Kidney (tissue), 14 donors: ENCODE results near the gene PLSCR3. TPM values are rescaled to one million over a fixed set of nuclear protein-coding genes. Genes with fewer than 3 reads are reported as not detected.

Source experiments
- DNase-seq, 5 donors: peaks; one replicate each; pipeline ENCODE4 v3.0.0-alpha.2; 2013 to 2020
- FAIRE-seq: peaks from 2 replicates; lab custom pipeline; 2012; peaks lifted over from hg19 to GRCh38; lab: Jason Lieb, UNC
- H3K27ac ChIP-seq, 2 donors: one replicate each; pipeline ENCODE4 v1.7.0; 2013; ENCODE audit warnings: low read depth in 2 of 2, low read length in 2 of 2, inconsistent platforms in 1 of 2
- H3K27me3 ChIP-seq: one replicate; pipeline ENCODE4 v1.7.1; 2013; ENCODE audit warnings: low read length, inconsistent platforms; ENCODE audit not compliant: control insufficient read depth, insufficient read depth
- H3K36me3 ChIP-seq, 3 donors: one replicate each; pipeline versions ENCODE4 v1.7.0 to v1.7.1; 2013; ENCODE audit warnings: low read length in 3 of 3, control low read depth in 1 of 3, inconsistent platforms in 1 of 3; ENCODE audit not compliant: insufficient read depth in 3 of 3, control insufficient read depth in 2 of 3
- H3K4me1 ChIP-seq, 3 donors: one replicate each; pipeline versions ENCODE4 v1.7.0 to v1.7.1; 2013; ENCODE audit warnings: low read length in 3 of 3, inconsistent platforms in 1 of 3, low read depth in 1 of 3; ENCODE audit not compliant: control insufficient read depth in 2 of 3, insufficient read depth in 2 of 3
- H3K4me3 ChIP-seq, 3 donors: one replicate each; pipeline versions ENCODE4 v1.7.0 to v1.8.1; 2013; ENCODE audit warnings: low read length in 3 of 3, control low read depth in 1 of 3, inconsistent platforms in 1 of 3
- H3K9ac ChIP-seq, 3 donors: one replicate each; pipeline versions ENCODE4 v1.7.0 to v1.7.1; 2013; ENCODE audit warnings: low read length in 3 of 3, control low read depth in 1 of 3, inconsistent platforms in 1 of 3
- H3K9me3 ChIP-seq, 3 donors: one replicate each; pipeline versions ENCODE4 v1.7.0 to v1.7.1; 2013; ENCODE audit warnings: low read length in 3 of 3, control low read depth in 1 of 3, inconsistent platforms in 1 of 3; ENCODE audit not compliant: control insufficient read depth in 2 of 3, insufficient read depth in 1 of 3
- intact Hi-C: fragments of 100-400 bp; cut with DNase I; formaldehyde crosslinking; loops from one replicate; pipeline ENCODE4 v1.11.1; 2022
- polyA plus RNA-seq: library from polyadenylated mRNA; stranded (reverse); fragments of 350-450 nt; fragmentation: Illumina TruSeq; extraction: RNeasy Lipid Tissue Mini Kit (QIAGEN cat#74804); gene quantifications from one replicate; pipeline ENCODE4 v1.2.3, GENCODE V29; 2014; ENCODE audit warnings: low read depth, low replicate concordance; ENCODE audit not compliant: insufficient read depth
- total RNA-seq: library from RNA; stranded (reverse); fragmentation: NEBNext Ultra II Directional; extraction: Animal tissue kit (Norgen Biotek cat#: 25700); gene quantifications from one replicate; pipeline ENCODE4 v1.2.1, GENCODE V29; 2021
- TF ChIP-seq, protein P1 (sequence below): IDR thresholded peaks from 3 replicates; pipeline ENCODE4 v1.5.1; 2012; ENCODE audit warnings: mild to moderate bottlenecking, moderate library complexity, borderline replicate concordance; ENCODE audit not compliant: insufficient read depth; ENCODE audit errors: extremely low read depth
- donor health status: control.
- donor health status: control.
- donor health status: control.
- donor health status: control.
- donor health status: control.
- donor health status: DM: yes; HTN: yes; CAD: no.
- donor health status: Normal renal cell carcinoma (clear cell type).

The PLSCR3 gene
- total and polyA plus RNA-seq, 2 donors from 2014 or later = 26.4 to 35.0 TPM

GRCh38 chr17:7411427-7411750 lies 17.1 kb upstream of the PLSCR3 start:
- FAIRE-seq (no peak), DNase-seq (no peak)
- no peaks in the 10 kb centered on the region for H3K36me3 ChIP-seq
- intact Hi-C loops = no loop called here
- H3K4me3 ChIP-seq = no peak overlapping the region
- no peaks in the 10 kb centered on the region for H3K4me1 ChIP-seq
- H3K9ac ChIP-seq = no peak overlapping the region
- TF ChIP-seq, protein P1, sequence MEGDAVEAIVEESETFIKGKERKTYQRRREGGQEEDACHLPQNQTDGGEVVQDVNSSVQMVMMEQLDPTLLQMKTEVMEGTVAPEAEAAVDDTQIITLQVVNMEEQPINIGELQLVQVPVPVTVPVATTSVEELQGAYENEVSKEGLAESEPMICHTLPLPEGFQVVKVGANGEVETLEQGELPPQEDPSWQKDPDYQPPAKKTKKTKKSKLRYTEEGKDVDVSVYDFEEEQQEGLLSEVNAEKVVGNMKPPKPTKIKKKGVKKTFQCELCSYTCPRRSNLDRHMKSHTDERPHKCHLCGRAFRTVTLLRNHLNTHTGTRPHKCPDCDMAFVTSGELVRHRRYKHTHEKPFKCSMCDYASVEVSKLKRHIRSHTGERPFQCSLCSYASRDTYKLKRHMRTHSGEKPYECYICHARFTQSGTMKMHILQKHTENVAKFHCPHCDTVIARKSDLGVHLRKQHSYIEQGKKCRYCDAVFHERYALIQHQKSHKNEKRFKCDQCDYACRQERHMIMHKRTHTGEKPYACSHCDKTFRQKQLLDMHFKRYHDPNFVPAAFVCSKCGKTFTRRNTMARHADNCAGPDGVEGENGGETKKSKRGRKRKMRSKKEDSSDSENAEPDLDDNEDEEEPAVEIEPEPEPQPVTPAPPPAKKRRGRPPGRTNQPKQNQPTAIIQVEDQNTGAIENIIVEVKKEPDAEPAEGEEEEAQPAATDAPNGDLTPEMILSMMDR = no peak
- H3K9me3 ChIP-seq = no peaks in the 10 kb centered on the region
- no peaks in the 10 kb centered on the region for H3K27me3 ChIP-seq
- no peak overlapping the region for H3K27ac ChIP-seq

- Histone ChIP-seq H3K4me3 (no peak overlapping the region), H3K27ac (no peak overlapping the region), H3K36me3 (no peaks in the 10 kb centered on the region), H3K27me3 (no peaks in the 10 kb centered on the region), H3K4me1 (no peaks in the 10 kb centered on the region), H3K9ac (no peak overlapping the region), H3K9me3 (no peaks in the 10 kb centered on the region)
- DNase-seq (no peak), FAIRE-seq (no peak)
- intact Hi-C loops = no loop called here
- TF ChIP-seq, protein P1 = no peak
Observed at GRCh38 chr17:7410634-7411426, 16.5 kb upstream of the PLSCR3 start.

- H3K9ac ChIP-seq = no peak overlapping the region
- no peak overlapping the region for H3K27ac ChIP-seq
- no peaks in the 10 kb centered on the region for H3K27me3 ChIP-seq
- no peaks in the 10 kb centered on the region for H3K36me3 ChIP-seq
- H3K4me1 ChIP-seq = no peaks in the 10 kb centered on the region
- intact Hi-C loops = no loop called here
- DNase-seq (no peak), FAIRE-seq (no peak)
- H3K4me3 ChIP-seq = no peak overlapping the region
- no peaks in the 10 kb centered on the region for H3K9me3 ChIP-seq
- TF ChIP-seq, protein P1 = no peak
Observed at GRCh38 chr17:7409716-7410115, 15.4 kb upstream of the PLSCR3 start.
